Duodenal mucosa (tissue), 2 donors: ENCODE results near the gene CSNK1G2.

ENCODE experiments used
- H3K27ac ChIP-seq: one replicate; pipeline ENCODE4 v1.7.0; 2013; ENCODE audit warnings: low read depth, low read length
- H3K27me3 ChIP-seq, 2 donors: one replicate each; pipeline ENCODE4 v1.7.0; 2013; ENCODE audit warnings: low read length in 2 of 2, control low read depth in 1 of 2; ENCODE audit not compliant: insufficient read depth in 2 of 2, control insufficient read depth in 1 of 2
- H3K36me3 ChIP-seq, 2 donors: one replicate each; pipeline ENCODE4 v1.7.0; 2013; ENCODE audit warnings: low read length in 2 of 2, control low read depth in 1 of 2; ENCODE audit not compliant: insufficient read depth in 2 of 2, control insufficient read depth in 1 of 2
- H3K4me1 ChIP-seq, 2 donors: one replicate each; pipeline ENCODE4 v1.7.0; 2013; ENCODE audit warnings: low read length in 2 of 2, control low read depth in 1 of 2; ENCODE audit not compliant: insufficient read depth in 2 of 2, control insufficient read depth in 1 of 2
- H3K4me3 ChIP-seq, 2 donors: one replicate each; pipeline ENCODE4 v1.7.0; 2013; ENCODE audit warnings: low read length in 2 of 2, low read depth in 1 of 2
- H3K9ac ChIP-seq, 2 donors: one replicate each; pipeline ENCODE4 v1.7.0; 2013; ENCODE audit warnings: low read length in 2 of 2, low read depth in 1 of 2
- H3K9me3 ChIP-seq, 2 donors: one replicate each; pipeline ENCODE4 v1.7.0; 2013; ENCODE audit warnings: low read length in 2 of 2, control low read depth in 1 of 2; ENCODE audit not compliant: control insufficient read depth in 1 of 2

Gene CSNK1G2

DNA sequence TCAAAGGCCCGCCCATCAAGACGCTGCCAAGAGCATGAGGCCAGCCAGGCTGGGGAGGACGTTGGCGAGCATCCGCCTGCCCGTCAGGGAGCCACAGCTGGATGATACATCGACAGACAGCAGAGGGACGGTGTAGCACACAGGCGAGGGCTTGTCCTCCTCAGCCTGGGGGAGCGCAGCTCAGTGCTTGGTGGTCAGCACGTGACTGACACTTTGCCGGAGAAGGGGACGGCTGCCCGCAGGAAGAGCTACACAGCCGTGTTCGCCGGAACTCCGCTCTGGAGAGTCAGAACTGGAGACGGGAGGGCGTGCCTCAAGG lies 34.1 kb downstream of the CSNK1G2 start:
- H3K9ac ChIP-seq: no peak overlapping the region
- no peaks in the 10 kb centered on the region for H3K27me3 ChIP-seq
- H3K4me1 ChIP-seq: no peaks in the 10 kb centered on the region
- no peak overlapping the region for H3K4me3 ChIP-seq
- peaks cover 0 to 38% of the 10 kb centered on the region in 2 donors for H3K36me3 ChIP-seq
- no peak overlapping the region for H3K27ac ChIP-seq
- no peaks in the 10 kb centered on the region for H3K9me3 ChIP-seq

- no peak overlapping the region for H3K27ac ChIP-seq
- no peaks in the 10 kb centered on the region for H3K9me3 ChIP-seq
- H3K27me3 ChIP-seq: no peaks in the 10 kb centered on the region
- no peak overlapping the region for H3K9ac ChIP-seq
- H3K4me3 ChIP-seq: no peak overlapping the region
- H3K36me3 ChIP-seq: peaks cover 4 to 39% of the 10 kb centered on the region in 2 donors
- H3K4me1 ChIP-seq: no peaks in the 10 kb centered on the region
Measured at GRCh38 chr19:1977120-1977519, 36.1 kb downstream of the CSNK1G2 start.

DNA sequence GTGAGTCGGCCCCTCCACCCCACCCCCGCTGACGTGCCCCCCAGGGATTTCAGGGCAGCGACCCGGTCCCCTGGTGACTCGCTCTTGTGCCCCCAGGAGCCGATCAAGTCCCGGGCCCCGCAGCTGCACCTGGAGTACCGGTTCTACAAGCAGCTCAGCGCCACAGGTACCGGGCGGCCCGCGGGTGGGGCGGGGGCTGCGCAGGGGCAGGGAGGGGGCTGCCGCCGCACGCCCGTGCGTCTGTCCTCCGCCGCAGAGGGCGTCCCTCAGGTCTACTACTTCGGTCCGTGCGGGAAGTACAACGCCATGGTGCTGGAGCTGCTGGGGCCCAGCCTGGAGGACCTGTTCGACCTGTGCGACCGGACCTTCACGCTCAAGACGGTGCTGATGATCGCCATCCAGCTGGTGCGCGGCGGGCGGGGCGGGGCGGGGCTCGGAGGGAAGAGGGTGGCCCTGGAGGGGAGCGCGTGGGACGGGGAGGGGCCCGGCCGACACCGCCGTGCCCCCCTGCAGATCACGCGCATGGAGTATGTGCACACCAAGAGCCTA lies 37.4 kb downstream of the CSNK1G2 start:
- Histone ChIP-seq H3K4me3 (no peak overlapping the region), H3K9ac (no peak overlapping the region), H3K27me3 (no peaks in the 10 kb centered on the region), H3K27ac (no peak overlapping the region), H3K36me3 (peaks cover 4 to 46% of the 10 kb centered on the region in 2 donors), H3K4me1 (no peaks in the 10 kb centered on the region), H3K9me3 (no peaks in the 10 kb centered on the region)

- Histone ChIP-seq H3K9me3 (no peaks in the 10 kb centered on the region), H3K4me3 (no peak overlapping the region), H3K9ac (no peak overlapping the region), H3K36me3 (peaks cover 4 to 46% of the 10 kb centered on the region in 2 donors), H3K27me3 (no peaks in the 10 kb centered on the region), H3K4me1 (no peaks in the 10 kb centered on the region), H3K27ac (no peak overlapping the region)
Measured at GRCh38 chr19:1979017-1979416, 38.0 kb downstream of the CSNK1G2 start.

- Histone ChIP-seq H3K27me3 (no peaks in the 10 kb centered on the region), H3K36me3 (peaks cover 4 to 45% of the 10 kb centered on the region in 2 donors), H3K9ac (no peak overlapping the region), H3K9me3 (no peaks in the 10 kb centered on the region), H3K27ac (no peak overlapping the region), H3K4me1 (no peaks in the 10 kb centered on the region), H3K4me3 (no peak overlapping the region)
Measured at GRCh38 chr19:1979642-1980041, 38.7 kb downstream of the CSNK1G2 start.

- Histone ChIP-seq H3K9me3 (no peaks in the 10 kb centered on the region), H3K4me3 (no peak overlapping the region), H3K4me1 (no peaks in the 10 kb centered on the region), H3K27me3 (no peaks in the 10 kb centered on the region), H3K27ac (no peak overlapping the region), H3K36me3 (peaks cover 4 to 45% of the 10 kb centered on the region in 2 donors), H3K9ac (no peak overlapping the region)
Measured at GRCh38 chr19:1980091-1980808, 39.3 kb downstream of the CSNK1G2 start.

DNA sequence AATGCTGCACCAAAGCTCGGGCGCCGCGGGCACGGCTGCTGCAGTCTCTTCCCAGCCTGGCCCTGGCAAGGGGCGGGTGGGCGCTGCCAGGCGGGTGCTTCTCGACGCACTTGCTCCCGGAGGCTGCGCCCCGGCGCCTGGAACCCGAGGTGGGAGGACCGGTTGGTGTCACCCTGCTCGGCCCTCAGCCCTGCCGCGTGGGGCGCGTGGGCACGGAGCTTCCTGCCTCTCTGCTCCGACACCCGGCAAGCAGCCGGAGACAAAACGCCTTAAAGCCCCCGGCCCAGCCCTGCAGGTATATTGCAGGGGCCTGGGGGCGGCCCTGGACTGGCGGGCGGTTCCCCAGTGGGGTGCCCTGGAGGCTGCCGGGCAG lies 39.8 kb downstream of the CSNK1G2 start:
- Histone ChIP-seq H3K9ac (no peak overlapping the region), H3K4me1 (no peaks in the 10 kb centered on the region), H3K27ac (no peak overlapping the region), H3K4me3 (no peak overlapping the region), H3K36me3 (peaks cover 5 to 46% of the 10 kb centered on the region in 2 donors), H3K27me3 (no peaks in the 10 kb centered on the region), H3K9me3 (no peaks in the 10 kb centered on the region)

DNA sequence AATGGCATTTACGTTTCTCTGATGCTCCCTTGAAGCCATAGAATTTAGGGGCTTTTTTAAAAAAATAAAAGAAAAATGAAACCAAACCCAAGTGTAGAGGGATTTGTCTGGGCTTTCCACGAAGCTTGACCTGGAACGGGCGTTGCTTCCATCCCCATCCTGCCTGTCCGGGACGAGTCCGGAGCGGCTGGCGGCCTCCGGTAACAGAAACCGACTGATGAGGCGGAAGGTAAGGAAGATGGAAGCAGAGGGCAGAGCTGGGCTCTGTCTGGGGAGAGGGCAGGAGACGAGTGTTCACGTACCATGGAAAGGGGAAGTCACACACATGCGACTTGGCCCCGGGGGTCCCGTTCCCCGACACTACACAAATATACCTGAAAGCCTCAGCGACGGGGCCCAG lies 40.3 kb downstream of the CSNK1G2 start:
- H3K9me3 ChIP-seq: no peaks in the 10 kb centered on the region
- H3K36me3 ChIP-seq: peaks cover 8 to 48% of the 10 kb centered on the region in 2 donors
- H3K4me1 ChIP-seq: no peaks in the 10 kb centered on the region
- H3K27ac ChIP-seq: no peak overlapping the region
- no peaks in the 10 kb centered on the region for H3K27me3 ChIP-seq
- H3K9ac ChIP-seq: no peak overlapping the region
- H3K4me3 ChIP-seq: no peak overlapping the region

DNA sequence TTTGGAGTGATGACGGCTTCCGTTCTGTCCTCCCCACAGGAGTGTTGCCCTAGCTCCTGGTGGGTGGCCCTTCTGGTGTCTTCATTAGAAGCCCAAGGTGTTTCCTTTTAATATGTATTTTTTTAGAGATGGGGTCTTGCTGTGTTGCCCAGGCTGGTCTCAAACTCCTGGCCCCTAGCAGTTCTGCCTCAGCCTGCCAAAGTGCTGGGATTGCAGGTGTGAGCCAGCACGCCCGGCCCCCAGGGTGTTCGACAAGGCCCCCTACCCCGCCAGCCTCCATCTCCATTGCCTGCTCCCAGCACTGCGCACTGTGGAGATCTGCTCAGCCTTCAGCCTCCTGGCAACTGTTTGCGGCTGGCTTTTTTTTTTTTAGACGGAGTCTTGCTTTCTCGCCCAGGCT lies 43.4 kb downstream of the CSNK1G2 start:
- Histone ChIP-seq H3K4me1 (no peaks in the 10 kb centered on the region), H3K4me3 (no peak overlapping the region), H3K9me3 (no peaks in the 10 kb centered on the region), H3K27ac (no peak overlapping the region), H3K27me3 (no peaks in the 10 kb centered on the region), H3K36me3 (peaks cover 16 to 66% of the 10 kb centered on the region in 2 donors), H3K9ac (no peak overlapping the region)

- H3K27ac ChIP-seq: no peak overlapping the region
- no peaks in the 10 kb centered on the region for H3K4me1 ChIP-seq
- no peak overlapping the region for H3K9ac ChIP-seq
- H3K4me3 ChIP-seq: no peak overlapping the region
- H3K27me3 ChIP-seq: no peaks in the 10 kb centered on the region
- peaks cover 27 to 74% of the 10 kb centered on the region in 2 donors for H3K36me3 ChIP-seq
- H3K9me3 ChIP-seq: no peaks in the 10 kb centered on the region
Measured at GRCh38 chr19:1985588-1986356, 44.8 kb downstream of the CSNK1G2 start.
